GM12878 (cell line): ENCODE data around the gene PTPRN2.

Experiments
- BCL3 ChIP-seq: IDR thresholded peaks from 2 replicates; pipeline ENCODE4 v1.6.1; 2011; ENCODE audit warnings: borderline replicate concordance, low read depth, mild to moderate bottlenecking, moderate library complexity, low read length; ENCODE audit not compliant: insufficient read depth, poor library complexity, severe bottlenecking
- CTCF ChIP-seq, 3 experiments: IDR thresholded peaks in 2 of 3; conservative IDR thresholded peaks in 1 of 3; 2 replicates each; pipeline ENCODE4 v1.5.1; 2011; ENCODE audit warnings: low read depth in 3 of 3, low read length in 3 of 3, mild to moderate bottlenecking in 3 of 3, control low read depth in 2 of 3, moderate library complexity in 2 of 3, inconsistent platforms in 1 of 3, mixed read lengths in 1 of 3; ENCODE audit not compliant: control insufficient read depth in 2 of 3, insufficient read depth in 1 of 3; ENCODE audit errors: extremely low read depth in 1 of 3
- POLR2AphosphoS5 ChIP-seq: IDR thresholded peaks from 2 replicates; pipeline ENCODE4 v1.6.1; 2011; ENCODE audit warnings: mild to moderate bottlenecking, low read length, inconsistent platforms
- YY1 ChIP-seq: IDR thresholded peaks from 2 replicates; pipeline ENCODE4 v1.6.1; 2011; ENCODE audit warnings: low read depth, mild to moderate bottlenecking, low read length

GRCh38 chr7:158494643-158495042, 93.0 kb downstream of the PTPRN2 start:
- TF ChIP-seq YY1 (no peak), BCL3 (no peak), CTCF (IDR thresholded peaks at IDR 0.05 in 2 of 3, conservative IDR thresholded peaks at IDR 0.05 in 1 of 3; ENCODE audit: control insufficient read depth in 2 of 3, extremely low read depth in 1 of 3, insufficient read depth in 1 of 3, low read depth in 3 of 3, low read length in 3 of 3) (no peak), POLR2AphosphoS5 (no peak)
